Upper lobe of left lung (tissue), 4 donors: ENCODE measurements around the gene PRDM16.

ENCODE experiments used
- POLR2A ChIP-seq, 4 donors: fragments of 450-650 bp; IDR thresholded peaks; one replicate each; pipeline ENCODE4 v1.5.1; 2016 to 2017; ENCODE audit warnings: antibody characterized with exemption in 4 of 4, mild to moderate bottlenecking in 2 of 4
- POLR2AphosphoS5 ChIP-seq, 2 donors: sonication (generic); formaldehyde crosslinking; IDR thresholded peaks; one replicate each; pipeline ENCODE4 v1.5.1; 2017; ENCODE audit warnings: antibody characterized with exemption in 2 of 2
- TF ChIP-seq, protein P1 (sequence below), 6 experiments: fragments of 450-650 bp in 4 of 6; fragments of 200-600 bp in 2 of 6; sonication (generic) in 2 of 6; IDR thresholded peaks; one replicate each; pipeline ENCODE4 v1.5.1; 2016 to 2019; ENCODE audit warnings: antibody characterized with exemption in 6 of 6

DNA sequence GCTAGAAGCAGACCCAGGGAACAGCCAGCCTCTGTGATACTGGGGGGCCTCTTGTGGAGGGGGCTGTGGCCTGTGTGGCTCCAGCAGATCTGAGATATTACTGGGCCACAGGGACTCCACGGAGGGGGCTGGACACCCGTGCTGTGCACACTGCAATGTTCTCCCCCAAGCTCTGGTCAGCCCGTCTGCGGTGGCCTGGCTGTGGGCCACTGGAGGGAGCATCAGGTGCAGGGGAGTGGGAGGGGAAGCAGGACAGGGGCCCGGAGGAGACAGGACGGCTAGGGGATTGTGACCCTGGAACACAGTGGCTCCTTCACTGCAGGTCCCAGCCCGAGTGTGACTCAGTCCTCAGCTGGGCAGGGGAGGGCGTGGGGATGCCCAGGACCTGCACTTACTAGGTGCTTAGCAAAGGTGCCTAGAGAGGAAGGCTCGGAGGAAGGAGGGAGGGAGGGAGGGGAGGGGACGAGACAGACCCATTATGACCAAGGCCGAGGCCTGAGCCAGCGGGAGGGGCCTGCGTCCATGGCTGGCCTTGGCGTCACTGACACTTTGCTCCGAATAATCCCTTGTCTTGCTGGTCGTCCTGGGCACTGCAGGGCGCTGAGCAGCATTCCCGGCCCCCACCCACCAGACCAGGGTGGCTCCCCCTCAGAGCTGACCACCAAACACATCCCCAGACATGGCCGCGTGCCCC is 44.2 kb downstream of the PRDM16 start:
- TF ChIP-seq, protein P1, sequence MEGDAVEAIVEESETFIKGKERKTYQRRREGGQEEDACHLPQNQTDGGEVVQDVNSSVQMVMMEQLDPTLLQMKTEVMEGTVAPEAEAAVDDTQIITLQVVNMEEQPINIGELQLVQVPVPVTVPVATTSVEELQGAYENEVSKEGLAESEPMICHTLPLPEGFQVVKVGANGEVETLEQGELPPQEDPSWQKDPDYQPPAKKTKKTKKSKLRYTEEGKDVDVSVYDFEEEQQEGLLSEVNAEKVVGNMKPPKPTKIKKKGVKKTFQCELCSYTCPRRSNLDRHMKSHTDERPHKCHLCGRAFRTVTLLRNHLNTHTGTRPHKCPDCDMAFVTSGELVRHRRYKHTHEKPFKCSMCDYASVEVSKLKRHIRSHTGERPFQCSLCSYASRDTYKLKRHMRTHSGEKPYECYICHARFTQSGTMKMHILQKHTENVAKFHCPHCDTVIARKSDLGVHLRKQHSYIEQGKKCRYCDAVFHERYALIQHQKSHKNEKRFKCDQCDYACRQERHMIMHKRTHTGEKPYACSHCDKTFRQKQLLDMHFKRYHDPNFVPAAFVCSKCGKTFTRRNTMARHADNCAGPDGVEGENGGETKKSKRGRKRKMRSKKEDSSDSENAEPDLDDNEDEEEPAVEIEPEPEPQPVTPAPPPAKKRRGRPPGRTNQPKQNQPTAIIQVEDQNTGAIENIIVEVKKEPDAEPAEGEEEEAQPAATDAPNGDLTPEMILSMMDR (IDR thresholded peaks at IDR 0.05) = no peak
- TF ChIP-seq POLR2AphosphoS5 (IDR thresholded peaks at IDR 0.05) (no peak), POLR2A (IDR thresholded peaks at IDR 0.05) (no peak)
